Panc1 (cell line): ENCODE measurements around the gene SPATA17. TPM values are rescaled to one million over a fixed set of nuclear protein-coding genes. Genes with fewer than 3 reads are reported as not detected.

Experiments used
- ATAC-seq: fragments of 200-7000 bp; cut with Tn5 transposase; 2 replicates; pipeline ENCODE4 v1.9.1; 2020; ENCODE audit warnings: mild to moderate bottlenecking, moderate library complexity
- BruUV-seq: library from RNA; stranded (reverse); fragments of 400-500 nt; replicated peaks from 2 replicates; lab custom pipeline; 2021; lab: Mats Ljungman, UMichigan
- CTCF ChIA-PET: fragments of 300-600 bp; sonication (Branson Sonifier 250); formaldehyde crosslinking; loops from one replicate; lab custom pipeline; 2022; ENCODE audit warnings: antibody characterized with exemption; lab: Charles Lee
- POLR2A ChIA-PET: fragments of 300-600 bp; sonication (Branson Sonifier 250); formaldehyde crosslinking; loops from one replicate; lab custom pipeline; 2022; ENCODE audit warnings: antibody characterized with exemption; lab: Charles Lee
- DNase-seq: peaks from one replicate; pipeline ENCODE4 v3.0.0-alpha.2; 2010; ENCODE audit warnings: low read depth, low spot score
- H3K27ac ChIP-seq: 2 replicates; pipeline ENCODE4 v1.5.1; 2011; ENCODE audit warnings: mild to moderate bottlenecking, low read length, inconsistent platforms
- H3K27me3 ChIP-seq: fragments of 200-500 bp; sonication (Bioruptor generic); 2 replicates; pipeline ENCODE4 v1.6.0; 2014; ENCODE audit warnings: low read length, inconsistent platforms; ENCODE audit not compliant: control insufficient read depth, insufficient read depth
- H3K36me3 ChIP-seq: fragments of 200-500 bp; sonication (Bioruptor generic); 2 replicates; pipeline ENCODE4 v1.5.1; 2014; ENCODE audit warnings: inconsistent platforms, mild to moderate bottlenecking, low read length, moderate library complexity; ENCODE audit not compliant: control insufficient read depth, insufficient read depth
- H3K4me1 ChIP-seq: 2 replicates; pipeline ENCODE4 v1.5.1; 2011; ENCODE audit warnings: inconsistent platforms, mild to moderate bottlenecking, low read length, moderate library complexity; ENCODE audit not compliant: control insufficient read depth, insufficient read depth
- H3K4me3 ChIP-seq, 2 experiments: 2 replicates each; pipeline ENCODE4 v1.5.1; 2011 to 2012; ENCODE audit warnings: low read depth in 2 of 2, low read length in 2 of 2, mild to moderate bottlenecking in 2 of 2, inconsistent platforms in 1 of 2, moderate library complexity in 1 of 2
- H3K9me3 ChIP-seq: fragments of 200-500 bp; sonication (Bioruptor generic); 2 replicates; pipeline ENCODE4 v1.5.1; 2014; ENCODE audit warnings: low read depth, mild to moderate bottlenecking, inconsistent platforms, low read length, moderate library complexity; ENCODE audit not compliant: control insufficient read depth, insufficient read depth
- POLR2AphosphoS5 ChIP-seq: IDR thresholded peaks from 2 replicates; pipeline ENCODE4 v1.6.1; 2012; ENCODE audit warnings: mild to moderate bottlenecking, low read depth, low read length, moderate library complexity
- SIN3A ChIP-seq: IDR thresholded peaks from 2 replicates; pipeline ENCODE4 v1.6.1; 2012; ENCODE audit warnings: low read depth, mild to moderate bottlenecking, low read length, moderate library complexity, borderline replicate concordance; ENCODE audit not compliant: insufficient read depth
- TCF7L2 ChIP-seq: IDR thresholded peaks from 2 replicates; pipeline ENCODE4 v1.6.1; 2011; ENCODE audit warnings: mild to moderate bottlenecking, low read depth, low read length, inconsistent platforms
- in situ Hi-C: cut with HindIII; loops from 2 replicates; pipeline ENCODE4 v1.10.0; 2016; ENCODE audit warnings: low sequenced_read_pairs, low pct_unique_long_range_greater_than_20kb
- intact Hi-C: fragments of 100-400 bp; cut with micrococcal nuclease; formaldehyde crosslinking; loops from one replicate; pipeline ENCODE4 v1.10.0; 2022; ENCODE audit not compliant: unreplicated experiment
- total RNA-seq: library from RNA; stranded (reverse); gene quantifications from one replicate; pipeline ENCODE4 v1.2.1, GENCODE V29; 2021; ENCODE audit not compliant: unreplicated experiment
- TF ChIP-seq, protein P1 (sequence below), 2 experiments: IDR thresholded peaks; 2 replicates each; pipeline ENCODE4 v1.6.1; 2011 to 2012; ENCODE audit warnings: low read depth in 2 of 2, control low read depth in 1 of 2, low read length in 1 of 2, mild to moderate bottlenecking in 1 of 2, moderate library complexity in 1 of 2; ENCODE audit not compliant: insufficient read depth in 1 of 2
- TF ChIP-seq, protein P2 (sequence below): fragments of 450-650 bp; IDR thresholded peaks from 2 replicates; pipeline ENCODE4 v1.5.1; 2017; ENCODE audit warnings: mild to moderate bottlenecking

Gene SPATA17
- total RNA-seq, 1 experiment from 2014 or later: 0.51 TPM

DNA sequence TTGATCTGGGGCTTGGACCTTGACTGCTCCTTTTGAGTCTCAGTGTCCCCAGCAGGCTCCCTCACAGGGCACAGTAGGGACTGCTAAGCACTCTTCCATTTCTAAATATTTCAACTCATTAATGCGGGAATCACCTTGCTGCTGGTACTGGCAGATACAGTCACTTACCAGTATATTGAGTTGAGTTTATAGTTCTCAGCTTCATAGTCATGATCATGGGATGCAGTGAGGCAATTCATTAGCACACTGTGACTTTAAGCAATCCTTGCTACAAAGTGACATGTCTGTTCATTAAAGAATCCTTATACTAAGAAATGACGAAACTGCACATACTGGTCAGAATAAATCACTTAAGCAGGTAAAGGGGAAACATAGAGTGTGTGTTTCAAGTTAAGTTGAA is 240.8 kb downstream of the SPATA17 start:
- POLR2A ChIA-PET: no interaction called here
- in situ Hi-C loops: no loop called here
- intact Hi-C loops: no loop called here

DNA sequence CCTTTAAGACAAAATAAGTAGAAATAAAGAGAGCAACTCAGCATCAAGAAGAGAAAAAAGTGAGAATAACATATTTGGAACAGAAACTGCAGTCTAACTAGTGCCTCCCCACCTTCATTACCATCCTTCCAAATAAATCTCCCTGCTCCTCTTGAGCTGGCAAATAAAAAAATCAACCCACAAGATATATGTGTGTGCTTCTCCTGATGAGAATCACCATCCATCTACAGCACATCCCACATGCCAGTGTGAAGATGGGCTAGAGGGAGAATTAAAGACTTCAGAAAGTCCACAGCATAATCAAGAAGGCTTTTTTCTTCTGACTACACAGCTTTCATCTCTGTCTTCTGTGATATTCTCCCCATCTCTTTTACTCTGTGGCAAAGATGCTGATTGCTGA is 244.1 kb downstream of the SPATA17 start:
- TF ChIP-seq, protein P1, sequence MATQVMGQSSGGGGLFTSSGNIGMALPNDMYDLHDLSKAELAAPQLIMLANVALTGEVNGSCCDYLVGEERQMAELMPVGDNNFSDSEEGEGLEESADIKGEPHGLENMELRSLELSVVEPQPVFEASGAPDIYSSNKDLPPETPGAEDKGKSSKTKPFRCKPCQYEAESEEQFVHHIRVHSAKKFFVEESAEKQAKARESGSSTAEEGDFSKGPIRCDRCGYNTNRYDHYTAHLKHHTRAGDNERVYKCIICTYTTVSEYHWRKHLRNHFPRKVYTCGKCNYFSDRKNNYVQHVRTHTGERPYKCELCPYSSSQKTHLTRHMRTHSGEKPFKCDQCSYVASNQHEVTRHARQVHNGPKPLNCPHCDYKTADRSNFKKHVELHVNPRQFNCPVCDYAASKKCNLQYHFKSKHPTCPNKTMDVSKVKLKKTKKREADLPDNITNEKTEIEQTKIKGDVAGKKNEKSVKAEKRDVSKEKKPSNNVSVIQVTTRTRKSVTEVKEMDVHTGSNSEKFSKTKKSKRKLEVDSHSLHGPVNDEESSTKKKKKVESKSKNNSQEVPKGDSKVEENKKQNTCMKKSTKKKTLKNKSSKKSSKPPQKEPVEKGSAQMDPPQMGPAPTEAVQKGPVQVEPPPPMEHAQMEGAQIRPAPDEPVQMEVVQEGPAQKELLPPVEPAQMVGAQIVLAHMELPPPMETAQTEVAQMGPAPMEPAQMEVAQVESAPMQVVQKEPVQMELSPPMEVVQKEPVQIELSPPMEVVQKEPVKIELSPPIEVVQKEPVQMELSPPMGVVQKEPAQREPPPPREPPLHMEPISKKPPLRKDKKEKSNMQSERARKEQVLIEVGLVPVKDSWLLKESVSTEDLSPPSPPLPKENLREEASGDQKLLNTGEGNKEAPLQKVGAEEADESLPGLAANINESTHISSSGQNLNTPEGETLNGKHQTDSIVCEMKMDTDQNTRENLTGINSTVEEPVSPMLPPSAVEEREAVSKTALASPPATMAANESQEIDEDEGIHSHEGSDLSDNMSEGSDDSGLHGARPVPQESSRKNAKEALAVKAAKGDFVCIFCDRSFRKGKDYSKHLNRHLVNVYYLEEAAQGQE (IDR thresholded peaks at IDR 0.05; ENCODE audit: insufficient read depth in 1 of 2, low read depth in 2 of 2, low read length in 1 of 2): no peak
- TF ChIP-seq, protein P2, sequence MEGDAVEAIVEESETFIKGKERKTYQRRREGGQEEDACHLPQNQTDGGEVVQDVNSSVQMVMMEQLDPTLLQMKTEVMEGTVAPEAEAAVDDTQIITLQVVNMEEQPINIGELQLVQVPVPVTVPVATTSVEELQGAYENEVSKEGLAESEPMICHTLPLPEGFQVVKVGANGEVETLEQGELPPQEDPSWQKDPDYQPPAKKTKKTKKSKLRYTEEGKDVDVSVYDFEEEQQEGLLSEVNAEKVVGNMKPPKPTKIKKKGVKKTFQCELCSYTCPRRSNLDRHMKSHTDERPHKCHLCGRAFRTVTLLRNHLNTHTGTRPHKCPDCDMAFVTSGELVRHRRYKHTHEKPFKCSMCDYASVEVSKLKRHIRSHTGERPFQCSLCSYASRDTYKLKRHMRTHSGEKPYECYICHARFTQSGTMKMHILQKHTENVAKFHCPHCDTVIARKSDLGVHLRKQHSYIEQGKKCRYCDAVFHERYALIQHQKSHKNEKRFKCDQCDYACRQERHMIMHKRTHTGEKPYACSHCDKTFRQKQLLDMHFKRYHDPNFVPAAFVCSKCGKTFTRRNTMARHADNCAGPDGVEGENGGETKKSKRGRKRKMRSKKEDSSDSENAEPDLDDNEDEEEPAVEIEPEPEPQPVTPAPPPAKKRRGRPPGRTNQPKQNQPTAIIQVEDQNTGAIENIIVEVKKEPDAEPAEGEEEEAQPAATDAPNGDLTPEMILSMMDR: no peak
- TF ChIP-seq POLR2AphosphoS5: no peak
- TF ChIP-seq SIN3A: no peak
- TF ChIP-seq TCF7L2: no peak
- H3K36me3 ChIP-seq: no peaks in the 10 kb centered on the region
- in situ Hi-C loops (no loop called here), intact Hi-C loops (no loop called here)
- BruUV-seq: no TSS peak
- no peaks in the 10 kb centered on the region for H3K27me3 ChIP-seq
- H3K9me3 ChIP-seq: no peaks in the 10 kb centered on the region
- H3K4me1 ChIP-seq: no peaks in the 10 kb centered on the region
- H3K4me3 ChIP-seq: no peak overlapping the region
- POLR2A ChIA-PET: no interaction called here
- ATAC-seq: no peak
- no peak overlapping the region for H3K27ac ChIP-seq
- DNase-seq: no peak
- CTCF ChIA-PET: no interaction called here

More for the DNA sequence above, 240.8 kb downstream of the SPATA17 start:
- Histone ChIP-seq H3K27ac (no peak overlapping the region), H3K27me3 (no peaks in the 10 kb centered on the region), H3K36me3 (no peaks in the 10 kb centered on the region), H3K9me3 (no peaks in the 10 kb centered on the region), H3K4me3 (no peak overlapping the region), H3K4me1 (no peaks in the 10 kb centered on the region)
- CTCF ChIA-PET: no interaction called here
- no peak for DNase-seq
- ATAC-seq: no peak
- no TSS peak for BruUV-seq
- TF ChIP-seq, protein P1 (IDR thresholded peaks at IDR 0.05; ENCODE audit: insufficient read depth in 1 of 2, low read depth in 2 of 2, low read length in 1 of 2): no peak
- TF ChIP-seq TCF7L2 (no peak), POLR2AphosphoS5 (no peak), SIN3A (no peak)
- TF ChIP-seq, protein P2: no peak
